ENCODE data around the gene ANKRD6. TPM values are rescaled to one million over a fixed set of nuclear protein-coding genes. Genes with fewer than 3 reads are reported as not detected.

The ANKRD6 gene
- polyA plus RNA-seq, 1 of the 3 experiments (the other 2 are of a cell fraction): 2.6 TPM

DNA sequence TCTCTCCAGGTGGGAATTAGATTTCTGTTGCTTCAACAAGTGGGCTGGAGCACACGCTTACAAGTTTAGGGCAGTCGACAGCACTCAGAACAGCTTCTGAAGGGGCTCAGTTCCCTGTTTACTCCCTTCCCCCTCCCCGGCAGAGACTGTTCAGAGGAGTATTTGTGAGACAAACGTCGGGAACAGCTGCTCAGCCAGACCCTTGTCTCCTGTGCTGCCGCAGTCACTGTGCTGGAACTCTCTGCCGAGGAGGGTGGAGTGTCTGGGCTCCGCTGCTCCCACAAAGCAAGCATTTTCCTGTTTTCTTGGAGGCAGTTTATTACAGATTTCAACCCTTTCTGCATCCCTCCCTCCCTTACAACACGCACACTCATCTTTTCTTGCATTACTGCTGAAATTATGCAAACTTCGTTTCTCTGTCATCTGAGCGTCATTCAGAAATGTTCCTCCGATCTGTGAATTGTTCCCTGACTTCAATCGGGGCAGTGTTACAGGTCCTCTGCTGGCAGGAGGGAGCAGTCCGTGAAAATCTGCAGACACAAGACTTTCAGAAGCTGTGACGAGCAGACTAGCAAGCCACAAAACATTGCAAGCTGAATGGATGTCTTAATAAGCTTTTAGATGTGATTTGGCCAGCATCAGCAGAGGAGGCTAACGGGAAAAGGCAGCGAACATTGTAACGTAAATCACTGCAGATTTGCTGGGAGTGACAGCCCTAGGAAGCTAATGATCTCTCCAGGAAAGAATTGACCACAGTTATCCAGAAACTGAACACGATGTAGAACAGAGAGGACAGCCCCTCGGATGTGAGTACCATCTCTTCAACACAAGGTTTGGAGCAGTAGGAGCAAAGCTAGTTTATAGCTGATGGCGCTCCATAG, 129.4 kb downstream of the ANKRD6 start (continued):
- TF ChIP-seq POLR2AphosphoS5 (IDR thresholded peaks at IDR 0.05; ENCODE audit: low read depth, low read length) (no peak), MXI1 (IDR thresholded peaks at IDR 0.05; ENCODE audit: low read depth, low read length) (no peak), NFIC (IDR thresholded peaks at IDR 0.05; ENCODE audit: borderline replicate concordance) (no peak)

GRCh38 chr6:89563866-89564265, 130.9 kb downstream of the ANKRD6 start:
- H2AFZ ChIP-seq (ENCODE audit: low read depth): no peak overlapping the region
- WGBS (ENCODE audit: low lambda C conversion rate): 59% methylated on average over 1 of the region's 1 CpG
- H3K4me3 ChIP-seq (ENCODE audit: low read depth in 2 of 2, low read length in 1 of 2): no peak overlapping the region
- no peak overlapping the region for H3K4me2 ChIP-seq
- H3F3A ChIP-seq (replicated peaks; ENCODE audit: insufficient read depth): no peaks in the 10 kb centered on the region
- no peaks in the 10 kb centered on the region for H3K9me2 ChIP-seq
- ChIA-PET POLR2A (no interaction called here), CTCF (interaction anchor here (0.8 kb wide), 1 partner anchor 14 kb away, joined by 3 read pairs; no protein-coding TSS in a partner anchor)
- H3K36me3 ChIP-seq (replicated peaks in 1 of 2; ENCODE audit: control insufficient read depth in 1 of 2, insufficient read depth in 2 of 2, low read length in 1 of 2): no peaks in the 10 kb centered on the region
- H3K9me3 ChIP-seq: no peaks in the 10 kb centered on the region
- peaks cover 0 to 10% of the 10 kb centered on the region in 2 experiments; a peak in 1 of 4 replicates for H3K4me1 ChIP-seq (ENCODE audit: control insufficient read depth in 1 of 2, insufficient read depth in 2 of 2, low read depth in 1 of 2, low read length in 1 of 2)
- no peak overlapping the region for H3K9ac ChIP-seq
- H3K79me2 ChIP-seq (ENCODE audit: insufficient read depth): no peaks in the 10 kb centered on the region
- no peak for TF ChIP-seq ELF1 (IDR thresholded peaks at IDR 0.05)
- TF ChIP-seq NRF1 (IDR thresholded peaks at IDR 0.05; ENCODE audit: low read depth, low read length): no peak
- no peak for TF ChIP-seq TCF12 (IDR thresholded peaks at IDR 0.05)
- TF ChIP-seq POLR2AphosphoS5 (IDR thresholded peaks at IDR 0.05; ENCODE audit: low read depth, low read length): no peak
- TF ChIP-seq REST (IDR thresholded peaks at IDR 0.05; ENCODE audit: low read depth, low read length): no peak
- TF ChIP-seq YY1 (IDR thresholded peaks at IDR 0.05; ENCODE audit: low read depth): no peak
- TF ChIP-seq JUND (IDR thresholded peaks at IDR 0.05): no peak
- no peak for TF ChIP-seq CTCF (IDR thresholded peaks at IDR 0.05)
- TF ChIP-seq EZH2phosphoT487 (IDR thresholded peaks at IDR 0.05; ENCODE audit: borderline replicate concordance, low read depth): no peak
- no peak for TF ChIP-seq PBX3 (IDR thresholded peaks at IDR 0.05)
- TF ChIP-seq SIN3A (IDR thresholded peaks at IDR 0.05; ENCODE audit: borderline replicate concordance, low read depth, low read length): no peak
- TF ChIP-seq FOSL2 (IDR thresholded peaks at IDR 0.05; ENCODE audit: borderline replicate concordance, low read depth): no peak
- TF ChIP-seq NFIC (IDR thresholded peaks at IDR 0.05; ENCODE audit: borderline replicate concordance): no peak
- no peak for TF ChIP-seq ZBTB33 (IDR thresholded peaks at IDR 0.05; ENCODE audit: borderline replicate concordance, low read depth)
- TF ChIP-seq FOXJ3 (CRISPR knock-in tag; IDR thresholded peaks at IDR 0.05): no peak
- no peak for TF ChIP-seq CHD2 (IDR thresholded peaks at IDR 0.05; ENCODE audit: low read length, partially characterized antibody)
- TF ChIP-seq SMC3 (IDR thresholded peaks at IDR 0.05; ENCODE audit: low read depth, low read length): no peak
- TF ChIP-seq GATA2 (CRISPR knock-in tag; IDR thresholded peaks at IDR 0.05): no peak
- H3K27me3 ChIP-seq (ENCODE audit: insufficient read depth): no peaks in the 10 kb centered on the region
- H3K27ac ChIP-seq (ENCODE audit: low read depth in 2 of 2, low read length in 1 of 2): no peak overlapping the region
- no peaks in the 10 kb centered on the region for H4K20me1 ChIP-seq (ENCODE audit: insufficient read depth)
- no peak for DNase-seq
